CD14-positive monocyte (primary cell): ENCODE measurements around the gene LIPI. TPM values are rescaled to one million over a fixed set of nuclear protein-coding genes. Genes with fewer than 3 reads are reported as not detected.

Experiments
- DNase-seq, 3 donors: peaks; one replicate each; pipeline ENCODE4 v3.0.0-alpha.2; 2011 to 2022
- H2AFZ ChIP-seq: 2 replicates; pipeline ENCODE4 v1.6.0; 2012; ENCODE audit warnings: mild to moderate bottlenecking, low read depth, low read length, inconsistent platforms; ENCODE audit not compliant: insufficient read depth, poor library complexity, severe bottlenecking
- H3K27ac ChIP-seq, 2 donors: 1 replicate in 1 of 2; 2 replicates in 1 of 2; pipeline ENCODE4 v1.5.1; 2012 to 2013; ENCODE audit warnings: low read length in 2 of 2, control low read depth in 1 of 2, inconsistent platforms in 1 of 2, low read depth in 1 of 2, mild to moderate bottlenecking in 1 of 2
- H3K27me3 ChIP-seq, 2 donors: one replicate each; pipeline versions ENCODE4 v1.6.0 to v1.6.1; 2011 to 2013; ENCODE audit warnings: low read length in 2 of 2; ENCODE audit not compliant: control insufficient read depth in 2 of 2, insufficient read depth in 2 of 2
- H3K36me3 ChIP-seq, 2 donors: replicated peaks in 1 of 2; 1 replicate in 1 of 2; 2 replicates in 1 of 2; pipeline versions ENCODE4 v1.5.1 to v1.6.1; 2012 to 2013; ENCODE audit warnings: low read length in 2 of 2, control low read depth in 1 of 2, inconsistent platforms in 1 of 2, mild to moderate bottlenecking in 1 of 2; ENCODE audit not compliant: insufficient read depth in 2 of 2, control insufficient read depth in 1 of 2
- H3K4me1 ChIP-seq, 2 donors: 1 replicate in 1 of 2; 2 replicates in 1 of 2; pipeline versions ENCODE4 v1.5.1 to v1.6.1; 2012 to 2013; ENCODE audit warnings: low read length in 2 of 2, control low read depth in 1 of 2, inconsistent platforms in 1 of 2, mild to moderate bottlenecking in 1 of 2, moderate library complexity in 1 of 2; ENCODE audit not compliant: insufficient read depth in 2 of 2, control insufficient read depth in 1 of 2
- H3K4me2 ChIP-seq: replicated peaks from 2 replicates; pipeline ENCODE3; 2012; ENCODE audit warnings: low read length, moderate library complexity, mild to moderate bottlenecking; ENCODE audit not compliant: poor library complexity, severe bottlenecking; ENCODE audit errors: extremely low read depth
- H3K4me3 ChIP-seq, 3 experiments: fragments of 200-600 bp in 1 of 3; sonication (generic) in 1 of 3; replicated peaks in 1 of 3; 1 replicate in 2 of 3; 2 replicates in 1 of 3; pipeline ENCODE4 v1.5.1; 2011 to 2013; ENCODE audit warnings: low read length in 3 of 3, mild to moderate bottlenecking in 3 of 3, control low read depth in 2 of 3, low read depth in 2 of 3, inconsistent platforms in 1 of 3, moderate library complexity in 1 of 3
- H3K79me2 ChIP-seq: 2 replicates; pipeline ENCODE4 v1.6.0; 2012; ENCODE audit warnings: mild to moderate bottlenecking, control low read depth, inconsistent platforms, low read length, moderate library complexity; ENCODE audit not compliant: insufficient read depth
- H3K9ac ChIP-seq: 2 replicates; pipeline ENCODE4 v1.6.0; 2017; ENCODE audit warnings: low read length, mild to moderate bottlenecking; ENCODE audit not compliant: insufficient read depth, poor library complexity, severe bottlenecking
- H3K9me3 ChIP-seq, 2 donors: replicated peaks in 1 of 2; 1 replicate in 1 of 2; 2 replicates in 1 of 2; pipeline versions ENCODE4 v1.5.1 to v1.6.1; 2012 to 2013; ENCODE audit warnings: low read length in 2 of 2, control low read depth in 1 of 2; ENCODE audit not compliant: control insufficient read depth in 1 of 2, insufficient read depth in 1 of 2
- H4K20me1 ChIP-seq: 2 replicates; pipeline ENCODE4 v1.6.0; 2012; ENCODE audit warnings: mild to moderate bottlenecking, low read length, control low read depth, moderate library complexity; ENCODE audit not compliant: insufficient read depth
- H3K27ac Mint-ChIP-seq, 7 donors: one replicate each; pipeline ENCODE4 v1.8.0; 2020; ENCODE audit warnings: mild to moderate bottlenecking in 7 of 7, mixed read lengths in 7 of 7, moderate library complexity in 6 of 7, inconsistent platforms in 2 of 7
- H3K27me3 Mint-ChIP-seq, 3 donors: one replicate each; pipeline ENCODE4 v1.8.0; 2021 to 2022; ENCODE audit warnings: low read depth in 3 of 3, mild to moderate bottlenecking in 3 of 3, mixed read lengths in 3 of 3, moderate library complexity in 3 of 3, inconsistent platforms in 1 of 3
- H3K36me3 Mint-ChIP-seq, 2 donors: one replicate each; pipeline ENCODE4 v1.8.0; 2020; ENCODE audit warnings: mixed read lengths in 2 of 2, inconsistent platforms in 1 of 2, mild to moderate bottlenecking in 1 of 2
- H3K4me1 Mint-ChIP-seq: one replicate; pipeline ENCODE4 v1.8.0; 2020; ENCODE audit warnings: mild to moderate bottlenecking, mixed read lengths
- H3K4me3 Mint-ChIP-seq, 2 donors: one replicate each; pipeline ENCODE4 v1.8.0; 2020; ENCODE audit warnings: mild to moderate bottlenecking in 2 of 2, mixed read lengths in 2 of 2, moderate library complexity in 1 of 2
- H3K9me3 Mint-ChIP-seq, 7 donors: one replicate each; pipeline ENCODE4 v1.8.0; 2020 to 2022; ENCODE audit warnings: mixed read lengths in 7 of 7, mild to moderate bottlenecking in 6 of 7, moderate library complexity in 6 of 7, inconsistent platforms in 2 of 7
- CTCF ChIP-seq: fragments of 200-600 bp; IDR thresholded peaks from one replicate; pipeline ENCODE4 v1.8.0; 2022; ENCODE audit warnings: antibody characterized with exemption, mild to moderate bottlenecking
- WGBS: methylation state at CpG from one replicate; pipeline ENCODE4 v1.1.5; 2013; ENCODE audit warnings: missing lambda C conversion rate; ENCODE audit not compliant: insufficient coverage; 5-methylcytosine and 5-hydroxymethylcytosine counted together
- intact Hi-C, 2 donors: fragments of 100-400 bp; cut with micrococcal nuclease; formaldehyde crosslinking; loops; one replicate each; pipeline versions ENCODE4 v1.15.0 to v1.15.1; 2023
- polyA plus RNA-seq, 3 donors: library from polyadenylated mRNA; depleted of rRNA in 1 of 3; unstranded in 2 of 3; stranded (reverse) in 1 of 3; fragments of 300-500 nt in 2 of 3; fragments of >200 nt in 1 of 3; fragmentation: Illumina TruSeq in 2 of 3; gene quantifications; 1 replicate in 2 of 3; 2 replicates in 1 of 3; pipeline ENCODE4 v1.2.3, GENCODE V29; 2012 to 2021

Gene LIPI
- polyA plus RNA-seq, 3 donors = not detected

- no peak overlapping the region for H3K4me2 ChIP-seq
- intact Hi-C loops = no loop called here
- Mint-ChIP-seq H3K36me3 (peaks cover 0 to 7% of the 10 kb centered on the region in 2 donors), H3K27ac (no peak overlapping the region), H3K27me3 (peaks cover 0 to 2% (median 0%) of the 10 kb centered on the region in 3 donors), H3K9me3 (peaks cover 58 to 94% (median 85%) of the 10 kb centered on the region in 7 donors), H3K4me3 (no peak overlapping the region), H3K4me1 (no peaks in the 10 kb centered on the region)
- no peaks in the 10 kb centered on the region for H3K36me3 ChIP-seq
- TF ChIP-seq CTCF = no peak
- no peak overlapping the region for H3K9ac ChIP-seq
- peaks cover 91 to 97% of the 10 kb centered on the region in 2 donors for H3K9me3 ChIP-seq
- no CpG with 5 or more reads among the region's 3 CpGs for WGBS
- no peaks in the 10 kb centered on the region for H3K79me2 ChIP-seq
- H3K4me3 ChIP-seq = no peak overlapping the region
- DNase-seq = no peak
- H2AFZ ChIP-seq = no peak overlapping the region
- no peaks in the 10 kb centered on the region for H3K4me1 ChIP-seq
- no peaks in the 10 kb centered on the region for H3K27me3 ChIP-seq
- no peak overlapping the region for H3K27ac ChIP-seq
- no peaks in the 10 kb centered on the region for H4K20me1 ChIP-seq
Observed at GRCh38 chr21:14080764-14081096, 130.0 kb downstream of the LIPI start.

GRCh38 chr21:14080040-14080763 is 130.6 kb downstream of the LIPI start:
- Mint-ChIP-seq H3K36me3 (peaks cover 0 to 7% of the 10 kb centered on the region in 2 donors), H3K27ac (no peak overlapping the region), H3K4me1 (no peaks in the 10 kb centered on the region), H3K27me3 (peaks cover 0 to 3% (median 0%) of the 10 kb centered on the region in 3 donors), H3K4me3 (no peak overlapping the region), H3K9me3 (peaks cover 61 to 94% (median 89%) of the 10 kb centered on the region in 7 donors)
- intact Hi-C loops = no loop called here
- Histone ChIP-seq H3K27me3 (no peaks in the 10 kb centered on the region), H2AFZ (no peak overlapping the region), H3K9me3 (peaks cover 95 to 97% of the 10 kb centered on the region in 2 donors), H4K20me1 (no peaks in the 10 kb centered on the region), H3K9ac (no peak overlapping the region), H3K79me2 (no peaks in the 10 kb centered on the region), H3K4me3 (no peak overlapping the region), H3K4me1 (no peaks in the 10 kb centered on the region), H3K27ac (no peak overlapping the region), H3K4me2 (no peak overlapping the region), H3K36me3 (no peaks in the 10 kb centered on the region)
- TF ChIP-seq CTCF = no peak
- no peak for DNase-seq
- 89% methylated on average over 26 of the region's 26 CpGs for WGBS
